Fibroblast of the aortic adventitia (primary cell): ENCODE data around the gene SMPDL3A. TPM values are rescaled to one million over a fixed set of nuclear protein-coding genes. Genes with fewer than 3 reads are reported as not detected.
A peak's percentile ranks its signal among the peaks of the same experiment; 100 is the strongest.

ENCODE experiments used
- DNase-seq: peaks from one replicate; pipeline ENCODE4 v3.0.0-alpha.2; 2010; ENCODE audit warnings: low read depth
- H3K4me3 ChIP-seq: 2 replicates; pipeline ENCODE4 v1.5.1; 2011; ENCODE audit warnings: low read depth, mild to moderate bottlenecking, control low read depth, low read length, moderate library complexity
- total RNA-seq: library from RNA; depleted of rRNA; stranded (reverse); fragments of >200 nt; gene quantifications from 2 replicates; pipeline ENCODE4 v1.2.3, GENCODE V29; 2012; ENCODE audit warnings: low replicate concordance
- TF ChIP-seq, protein P1 (sequence below): IDR thresholded peaks from 2 replicates; pipeline ENCODE4 v1.5.1; 2011; ENCODE audit warnings: mild to moderate bottlenecking, low read length, control low read depth, inconsistent platforms; ENCODE audit not compliant: insufficient read depth

Gene SMPDL3A
- total RNA-seq, 1 donor, result 19.6 TPM

- TF ChIP-seq, protein P1, sequence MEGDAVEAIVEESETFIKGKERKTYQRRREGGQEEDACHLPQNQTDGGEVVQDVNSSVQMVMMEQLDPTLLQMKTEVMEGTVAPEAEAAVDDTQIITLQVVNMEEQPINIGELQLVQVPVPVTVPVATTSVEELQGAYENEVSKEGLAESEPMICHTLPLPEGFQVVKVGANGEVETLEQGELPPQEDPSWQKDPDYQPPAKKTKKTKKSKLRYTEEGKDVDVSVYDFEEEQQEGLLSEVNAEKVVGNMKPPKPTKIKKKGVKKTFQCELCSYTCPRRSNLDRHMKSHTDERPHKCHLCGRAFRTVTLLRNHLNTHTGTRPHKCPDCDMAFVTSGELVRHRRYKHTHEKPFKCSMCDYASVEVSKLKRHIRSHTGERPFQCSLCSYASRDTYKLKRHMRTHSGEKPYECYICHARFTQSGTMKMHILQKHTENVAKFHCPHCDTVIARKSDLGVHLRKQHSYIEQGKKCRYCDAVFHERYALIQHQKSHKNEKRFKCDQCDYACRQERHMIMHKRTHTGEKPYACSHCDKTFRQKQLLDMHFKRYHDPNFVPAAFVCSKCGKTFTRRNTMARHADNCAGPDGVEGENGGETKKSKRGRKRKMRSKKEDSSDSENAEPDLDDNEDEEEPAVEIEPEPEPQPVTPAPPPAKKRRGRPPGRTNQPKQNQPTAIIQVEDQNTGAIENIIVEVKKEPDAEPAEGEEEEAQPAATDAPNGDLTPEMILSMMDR, result no peak
- DNase-seq, result no peak
- no peak overlapping the region for H3K4me3 ChIP-seq
Measured at GRCh38 chr6:122749451-122750050, 39.5 kb upstream of the SMPDL3A start.

DNA sequence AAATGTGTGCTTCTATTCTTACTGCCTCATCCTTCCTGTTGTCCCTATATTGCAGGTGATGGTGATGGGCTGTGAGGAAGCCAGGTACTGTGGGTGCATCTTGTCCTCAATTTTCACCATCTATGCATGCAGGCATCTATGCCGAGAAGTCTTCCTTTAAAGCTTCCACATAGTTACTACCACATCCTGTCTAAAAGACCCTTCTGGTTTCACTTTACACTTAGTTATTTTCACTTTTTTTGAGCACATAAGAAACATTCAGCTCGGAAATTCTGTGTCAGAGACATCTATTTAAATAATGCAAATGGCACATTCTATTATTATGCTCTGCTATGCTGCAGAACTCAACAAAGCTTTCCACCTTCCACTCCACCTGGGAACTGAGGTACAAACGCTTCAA, 37.7 kb upstream of the SMPDL3A start:
- H3K4me3 ChIP-seq, result no peak overlapping the region

GRCh38 chr6:122752459-122752858, 36.6 kb upstream of the SMPDL3A start:
- H3K4me3 ChIP-seq, result no peak overlapping the region
- no peak for DNase-seq
- TF ChIP-seq, protein P1, result no peak

More for the DNA sequence above, 37.7 kb upstream of the SMPDL3A start:
- DNase-seq, result no peak
- TF ChIP-seq, protein P1, result no peak

GRCh38 chr6:122753000-122753687, 35.9 kb upstream of the SMPDL3A start:
- DNase-seq, result no peak
- TF ChIP-seq, protein P1, result no peak
- H3K4me3 ChIP-seq, result no peak overlapping the region

- H3K4me3 ChIP-seq, result peak overlapping the region; percentile 2
- DNase-seq, result no peak
- TF ChIP-seq, protein P1, result no peak
Measured at GRCh38 chr6:122753688-122754056, 35.4 kb upstream of the SMPDL3A start.

DNA sequence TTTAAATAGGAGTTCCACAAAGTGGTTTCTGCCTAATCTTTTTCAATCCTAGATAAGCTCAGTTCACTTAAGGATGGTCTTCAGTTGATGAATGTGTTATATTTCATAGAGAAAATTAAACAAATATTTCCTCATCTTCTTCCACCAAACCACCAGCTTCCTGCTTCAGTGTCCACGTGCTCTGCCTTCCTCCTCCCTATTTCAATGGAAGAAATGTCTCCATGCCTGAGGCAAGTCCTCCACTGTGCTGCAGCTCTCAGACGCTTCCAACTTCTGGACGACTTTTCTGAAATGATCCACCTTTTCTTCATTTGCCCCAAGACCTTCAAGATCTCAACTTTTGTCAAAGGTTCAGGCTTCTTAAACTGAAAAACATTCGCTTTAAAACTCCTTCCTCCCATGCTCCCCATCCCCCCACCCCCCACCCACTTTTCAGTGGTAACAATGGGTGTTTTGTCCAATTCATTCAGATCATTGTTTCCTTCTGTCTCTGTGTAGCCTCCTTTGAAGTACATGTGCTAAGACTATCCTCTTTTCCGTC, 34.8 kb upstream of the SMPDL3A start:
- TF ChIP-seq, protein P1, result no peak
- no peak overlapping the region for H3K4me3 ChIP-seq
- no peak for DNase-seq
